H1 (cell line): ENCODE results near the gene OR52W1. TPM values are rescaled to one million over a fixed set of nuclear protein-coding genes. Genes with fewer than 3 reads are reported as not detected.

ENCODE experiments used
- CTCF ChIA-PET: fragments of 300-600 bp; sonication (Branson Sonifier 250); formaldehyde crosslinking; loops from one replicate; lab custom pipeline; 2021; ENCODE audit not compliant: partially characterized antibody; lab: Charles Lee
- POLR2A ChIA-PET: fragments of 300-600 bp; sonication (Branson Sonifier 250); formaldehyde crosslinking; loops from one replicate; lab custom pipeline; 2021; ENCODE audit warnings: inconsistent platforms; ENCODE audit not compliant: partially characterized antibody; lab: Charles Lee
- DNase-seq, 2 experiments: peaks; one replicate each; pipeline versions ENCODE4 v3.0.0 to v3.0.0-alpha.2; 2010 to 2022; ENCODE audit warnings: low spot score in 2 of 2, low read depth in 1 of 2, mixed read lengths in 1 of 2
- FAIRE-seq: peaks from 2 replicates; lab custom pipeline; 2011; peaks lifted over from hg19 to GRCh38; lab: Jason Lieb, UNC
- H2AFZ ChIP-seq: 2 replicates; pipeline ENCODE4 v1.8.1; 2012; ENCODE audit warnings: low read length, inconsistent platforms
- H2AK5ac ChIP-seq: 2 replicates; pipeline ENCODE4 v1.6.1; 2013; ENCODE audit warnings: low read depth, low read length
- H2BK120ac ChIP-seq: replicated peaks from 2 replicates; pipeline ENCODE3; 2013; ENCODE audit warnings: low read depth, low read length, inconsistent platforms
- H2BK12ac ChIP-seq: 2 replicates; pipeline ENCODE4 v1.6.1; 2013; ENCODE audit warnings: low read depth, low read length
- H2BK15ac ChIP-seq: 2 replicates; pipeline ENCODE4 v1.6.1; 2013; ENCODE audit warnings: low read length
- H2BK20ac ChIP-seq: 2 replicates; pipeline ENCODE4 v1.6.1; 2013; ENCODE audit warnings: low read length
- H2BK5ac ChIP-seq: 2 replicates; pipeline ENCODE4 v1.6.1; 2013; ENCODE audit warnings: low read depth, low read length
- H3K14ac ChIP-seq: 2 replicates; pipeline ENCODE4 v1.6.1; 2013; ENCODE audit warnings: inconsistent platforms; ENCODE audit not compliant: insufficient read length
- H3K18ac ChIP-seq: 2 replicates; pipeline ENCODE4 v1.6.1; 2013; ENCODE audit warnings: low read length; ENCODE audit errors: extremely low read depth
- H3K23ac ChIP-seq: 2 replicates; pipeline ENCODE4 v1.6.1; 2013; ENCODE audit warnings: inconsistent platforms; ENCODE audit not compliant: insufficient read length
- H3K23me2 ChIP-seq: 2 replicates; pipeline ENCODE4 v1.6.1; 2013; ENCODE audit warnings: low read depth, low read length
- H3K27ac ChIP-seq: 2 replicates; pipeline ENCODE4 v1.6.1; 2011; ENCODE audit warnings: low read depth, low read length, inconsistent platforms
- H3K27me3 ChIP-seq, 4 experiments: replicated peaks in 1 of 4; 1 replicate in 1 of 4; 2 replicates in 3 of 4; pipeline versions ENCODE4 v1.6.1 to v1.8.1; 2011 to 2013; ENCODE audit warnings: low read length in 3 of 4, mild to moderate bottlenecking in 3 of 4, inconsistent platforms in 2 of 4, mixed read lengths in 2 of 4, moderate library complexity in 1 of 4; ENCODE audit not compliant: control insufficient read depth in 3 of 4, insufficient read depth in 3 of 4; ENCODE audit errors: extremely low read depth in 1 of 4
- H3K36me3 ChIP-seq, 4 experiments: 2 replicates each; pipeline versions ENCODE4 v1.6.1 to v1.8.1; 2011 to 2013; ENCODE audit warnings: mild to moderate bottlenecking in 4 of 4, low read length in 3 of 4, moderate library complexity in 2 of 4, control low read depth in 1 of 4, inconsistent platforms in 1 of 4; ENCODE audit not compliant: insufficient read depth in 4 of 4, control insufficient read depth in 2 of 4
- H3K4ac ChIP-seq: replicated peaks from 2 replicates; pipeline ENCODE3; 2013; ENCODE audit warnings: low read length, low read depth, mixed read lengths, inconsistent platforms; ENCODE audit not compliant: insufficient read length
- H3K4me1 ChIP-seq, 4 experiments: replicated peaks in 1 of 4; 1 replicate in 1 of 4; 2 replicates in 3 of 4; pipeline versions ENCODE4 v1.6.1 to v1.8.1; 2011 to 2013; ENCODE audit warnings: low read length in 3 of 4, inconsistent platforms in 2 of 4, mixed read lengths in 1 of 4; ENCODE audit not compliant: insufficient read depth in 4 of 4, control insufficient read depth in 3 of 4
- H3K4me2 ChIP-seq, 2 experiments: 2 replicates each; pipeline versions ENCODE4 v1.6.1 to v1.8.1; 2011 to 2013; ENCODE audit warnings: low read depth in 2 of 2, low read length in 2 of 2, control low read depth in 1 of 2, inconsistent platforms in 1 of 2, mild to moderate bottlenecking in 1 of 2; ENCODE audit not compliant: insufficient read depth in 1 of 2
- H3K4me3 ChIP-seq, 4 experiments: fragments of 200-600, 300-600 bp in 1 of 4; sonication (generic), shearing (Covaris generic), sonication (Bioruptor Twin) in 1 of 4; 2 replicates each; pipeline versions ENCODE4 v1.5.1 to v1.8.1; 2011 to 2016; ENCODE audit warnings: low read length in 4 of 4, low read depth in 3 of 4, control low read depth in 2 of 4, inconsistent platforms in 2 of 4, mild to moderate bottlenecking in 2 of 4, mixed read lengths in 1 of 4, moderate library complexity in 1 of 4; ENCODE audit not compliant: insufficient read depth in 2 of 4; ENCODE audit errors: extremely low read depth in 1 of 4
- H3K56ac ChIP-seq: replicated peaks from 2 replicates; pipeline ENCODE3; 2013; ENCODE audit warnings: low read depth, mild to moderate bottlenecking, mixed read lengths, low read length, inconsistent platforms; ENCODE audit not compliant: insufficient read length
- H3K79me1 ChIP-seq: 2 replicates; pipeline ENCODE4 v1.6.1; 2013; ENCODE audit warnings: low read depth, low read length, control low read depth
- H3K79me2 ChIP-seq, 2 experiments: 2 replicates each; pipeline versions ENCODE4 v1.6.1 to v1.8.1; 2012 to 2013; ENCODE audit warnings: low read length in 2 of 2, mild to moderate bottlenecking in 2 of 2, inconsistent platforms in 1 of 2; ENCODE audit not compliant: insufficient read depth in 2 of 2, control insufficient read depth in 1 of 2
- H3K9ac ChIP-seq, 4 experiments: replicated peaks in 1 of 4; 1 replicate in 1 of 4; 2 replicates in 3 of 4; pipeline versions ENCODE4 v1.6.1 to v1.8.1; 2011 to 2013; ENCODE audit warnings: low read depth in 3 of 4, low read length in 3 of 4, control low read depth in 2 of 4, mild to moderate bottlenecking in 2 of 4, moderate library complexity in 2 of 4, inconsistent platforms in 1 of 4; ENCODE audit errors: extremely low read depth in 1 of 4
- H3K9me3 ChIP-seq, 2 experiments: 2 replicates each; pipeline versions ENCODE4 v1.6.1 to v1.8.1; 2012 to 2013; ENCODE audit warnings: mild to moderate bottlenecking in 2 of 2, moderate library complexity in 2 of 2, control low read depth in 1 of 2, inconsistent platforms in 1 of 2, low read depth in 1 of 2, low read length in 1 of 2, mixed read lengths in 1 of 2; ENCODE audit not compliant: insufficient read depth in 2 of 2
- H4K20me1 ChIP-seq, 2 experiments: replicated peaks in 1 of 2; 2 replicates each; pipeline versions ENCODE3 to v1.8.1; 2011 to 2013; ENCODE audit warnings: inconsistent platforms in 2 of 2, low read length in 2 of 2, mild to moderate bottlenecking in 1 of 2; ENCODE audit not compliant: insufficient read depth in 2 of 2, control insufficient read depth in 1 of 2
- H4K5ac ChIP-seq: 2 replicates; pipeline ENCODE4 v1.6.1; 2013; ENCODE audit warnings: low read length, low read depth, mixed read lengths, inconsistent platforms; ENCODE audit not compliant: insufficient read length
- H4K8ac ChIP-seq: 2 replicates; pipeline ENCODE4 v1.8.0; 2013; ENCODE audit warnings: mild to moderate bottlenecking, moderate library complexity, low read length, inconsistent platforms; ENCODE audit not compliant: insufficient read depth; ENCODE audit errors: extremely low read depth
- H4K91ac ChIP-seq: replicated peaks from 2 replicates; pipeline ENCODE3; 2013; ENCODE audit warnings: low read length, mixed read lengths, inconsistent platforms; ENCODE audit not compliant: insufficient read length
- ATF2 ChIP-seq: IDR thresholded peaks from 2 replicates; pipeline ENCODE4 v1.6.1; 2012; ENCODE audit warnings: low read length, inconsistent platforms
- CTBP2 ChIP-seq: IDR thresholded peaks from 2 replicates; pipeline ENCODE4 v1.7.0; 2011; ENCODE audit warnings: borderline replicate concordance, mild to moderate bottlenecking, moderate library complexity, mixed read lengths, low read length; ENCODE audit not compliant: insufficient read depth, insufficient read length
- CTCF ChIP-seq, 3 experiments: IDR thresholded peaks; 1 replicate in 2 of 3; 2 replicates in 1 of 3; pipeline versions ENCODE4 v1.5.1 to v1.6.1; 2011; ENCODE audit warnings: low read length in 3 of 3, mild to moderate bottlenecking in 3 of 3, inconsistent platforms in 2 of 3, low read depth in 1 of 3, moderate library complexity in 1 of 3; ENCODE audit not compliant: insufficient read depth in 1 of 3; ENCODE audit errors: control extremely low read depth in 1 of 3
- HDAC2 ChIP-seq, 2 experiments: fragments of 300-600 bp in 1 of 2; sonication (generic) in 1 of 2; IDR thresholded peaks; 2 replicates each; pipeline ENCODE4 v1.6.1; 2011 to 2012; ENCODE audit warnings: low read depth in 2 of 2, low read length in 2 of 2, mild to moderate bottlenecking in 2 of 2, moderate library complexity in 2 of 2, borderline replicate concordance in 1 of 2, inconsistent platforms in 1 of 2
- POLR2A ChIP-seq, 2 experiments: IDR thresholded peaks; 1 replicate in 1 of 2; 2 replicates in 1 of 2; pipeline ENCODE4 v1.6.1; 2011; ENCODE audit warnings: low read depth in 2 of 2, low read length in 2 of 2, mild to moderate bottlenecking in 2 of 2; ENCODE audit errors: control extremely low read depth in 1 of 2
- SIN3A ChIP-seq, 2 experiments: IDR thresholded peaks in 1 of 2; conservative IDR thresholded peaks in 1 of 2; 2 replicates each; pipeline ENCODE4 v1.6.1; 2011 to 2012; ENCODE audit warnings: low read length in 2 of 2, improper control_type of control experiment in 1 of 2, low read depth in 1 of 2, mild to moderate bottlenecking in 1 of 2
- SIRT6 ChIP-seq: IDR thresholded peaks from one replicate; pipeline ENCODE4 v1.7.1; 2012; ENCODE audit warnings: low read length, inconsistent platforms
- SP1 ChIP-seq: IDR thresholded peaks from 2 replicates; pipeline ENCODE4 v1.6.1; 2011; ENCODE audit warnings: low read depth, low read length
- ZNF274 ChIP-seq: IDR thresholded peaks from 2 replicates; pipeline ENCODE4 v1.7.0; 2012; ENCODE audit warnings: low read length, borderline replicate concordance; ENCODE audit errors: extremely low read depth
- WGBS, 2 experiments: shearing (Covaris generic) in 1 of 2; methylation state at CpG; one replicate each; pipeline versions ENCODE4 v1.1.6 to v1.1.7; 2013 to 2015; ENCODE audit warnings: low lambda C conversion rate in 2 of 2, mixed read lengths in 2 of 2, inconsistent platforms in 1 of 2, low coverage in 1 of 2, missing lambda C conversion rate in 1 of 2; ENCODE audit not compliant: insufficient replicate concordance in 2 of 2, insufficient coverage in 1 of 2, insufficient read length in 1 of 2; ENCODE audit errors: extremely low coverage in 1 of 2, missing lambda C conversion rate in 1 of 2; 5-methylcytosine and 5-hydroxymethylcytosine counted together
- polyA plus RNA-seq, 7 experiments: library from polyadenylated mRNA; depleted of rRNA in 3 of 7; stranded (reverse) in 5 of 7; unstranded in 2 of 7; fragments of >200 nt in 5 of 7; fragments of 200-250 nt in 2 of 7; gene quantifications; 1 replicate in 5 of 7; 2 replicates in 1 of 7; 4 replicates in 1 of 7; pipeline versions ENCODE4 v1.2.1 to v1.2.3, GENCODE V29; 2011 to 2013; ENCODE audit warnings: missing spikeins in 2 of 7, mixed read lengths in 2 of 7
- total RNA-seq: library from RNA; stranded (reverse); fragmentation: NEBNext Ultra II Directional; extraction: Animal tissue kit (Norgen Biotek cat#: 25700); gene quantifications from 2 replicates; pipeline ENCODE4 v1.2.1, GENCODE V29; 2021

OR52W1 gene
- total and polyA plus RNA-seq, 2 of the 8 experiments (the other 6 are each of a cell fraction or from before 2014, with no cell fraction given) = not detected

GRCh38 chr11:6201481-6201880 is 2.5 kb downstream of the OR52W1 start:
- H4K91ac ChIP-seq = no peak overlapping the region
- H3K18ac ChIP-seq = no peak overlapping the region
- DNase-seq (no peak), FAIRE-seq (no peak)
- H3K79me2 ChIP-seq = no peaks in the 10 kb centered on the region
- ChIA-PET CTCF (interaction anchor here (0.7 to 1.5 kb wide), 5 partner anchors 44 to 162 kb away, joined by 3 to 5 read pairs (median 3); no protein-coding TSS in a partner anchor), POLR2A (interaction anchor here (1.3 to 1.8 kb wide), 2 partner anchors 13 to 15 kb away, joined by 3 read pairs; no protein-coding TSS in a partner anchor)
- H3K9me3 ChIP-seq = no peaks in the 10 kb centered on the region; a peak in 1 of 4 replicates
- no peak overlapping the region for H3K23ac ChIP-seq
- H2BK12ac ChIP-seq = no peak overlapping the region
- no peak overlapping the region for H2BK15ac ChIP-seq
- no peak overlapping the region for H2AK5ac ChIP-seq
- no peak overlapping the region for H3K9ac ChIP-seq
- WGBS, 2 experiments = 94% methylated on average over 2 of the region's 2 CpGs; no CpG with 5 or more reads in 1 of the 2 experiments
- H3K4me3 ChIP-seq = no peak overlapping the region
- peaks cover 0 to 3% (median 1%) of the 10 kb centered on the region in 4 experiments; a peak in 2 of 7 replicates for H3K4me1 ChIP-seq
- H4K5ac ChIP-seq = no peak overlapping the region
- H3K27ac ChIP-seq = no peak overlapping the region
- H3K4ac ChIP-seq = no peak overlapping the region
- no peak overlapping the region for H2BK120ac ChIP-seq
- no peak overlapping the region for H3K4me2 ChIP-seq
- H3K23me2 ChIP-seq = no peaks in the 10 kb centered on the region
- H4K20me1 ChIP-seq = no peaks in the 10 kb centered on the region
- H3K36me3 ChIP-seq = peaks cover 0 to 3% (median 0%) of the 10 kb centered on the region in 4 experiments; a peak in 3 of 8 replicates
- no peak overlapping the region for H2BK5ac ChIP-seq
- H2BK20ac ChIP-seq = no peak overlapping the region
- no peak overlapping the region for H4K8ac ChIP-seq
- no peak overlapping the region for H2AFZ ChIP-seq
- H3K27me3 ChIP-seq = no peaks in the 10 kb centered on the region
- H3K79me1 ChIP-seq = no peaks in the 10 kb centered on the region
- no peak overlapping the region for H3K56ac ChIP-seq
- no peak overlapping the region for H3K14ac ChIP-seq
- TF ChIP-seq CTBP2 (no peak), ATF2 (no peak), SP1 (no peak), SIN3A (conservative IDR thresholded peaks at IDR 0.05 in 1 of 2, IDR thresholded peaks at IDR 0.05 in 1 of 2; ENCODE audit: low read depth in 1 of 2, low read length in 2 of 2) (no peak), CTCF (IDR thresholded peaks at IDR 0.05; ENCODE audit: control extremely low read depth in 1 of 3, insufficient read depth in 1 of 3, low read depth in 1 of 3, low read length in 3 of 3) (no peak), POLR2A (IDR thresholded peaks at IDR 0.05; ENCODE audit: control extremely low read depth in 1 of 2, low read depth in 2 of 2, low read length in 2 of 2) (no peak), HDAC2 (IDR thresholded peaks at IDR 0.05; ENCODE audit: borderline replicate concordance in 1 of 2, low read depth in 2 of 2, low read length in 2 of 2) (no peak), SIRT6 (no peak), ZNF274 (no peak)
